Stimulated activated naive CD8-positive, alpha-beta T cell treated with anti-CD3 and anti-CD28 coated beads, Interleukin-15, Interleukin-2, amounts not matched to agents 100 ng/mL and 50 ng/mL, for 24 hours (primary cell): ENCODE results near the gene FHOD1.

ENCODE experiments used
- H3K27ac Mint-ChIP-seq: one replicate; pipeline ENCODE4 v1.8.0; 2021; ENCODE audit warnings: mild to moderate bottlenecking, mixed read lengths
- H3K27me3 Mint-ChIP-seq: one replicate; pipeline ENCODE4 v1.8.0; 2021; ENCODE audit warnings: mixed read lengths
- H3K36me3 Mint-ChIP-seq: one replicate; pipeline ENCODE4 v1.8.0; 2021; ENCODE audit warnings: low read depth, mixed read lengths
- H3K4me1 Mint-ChIP-seq: one replicate; pipeline ENCODE4 v1.8.0; 2021; ENCODE audit warnings: low read depth, mixed read lengths
- H3K4me3 Mint-ChIP-seq: one replicate; pipeline ENCODE4 v1.8.0; 2021; ENCODE audit warnings: mild to moderate bottlenecking, mixed read lengths
- H3K9me3 Mint-ChIP-seq: one replicate; pipeline ENCODE4 v1.8.0; 2021; ENCODE audit warnings: mixed read lengths

The FHOD1 gene

GRCh38 chr16:67260426-67261063 lies 13.3 kb upstream of the FHOD1 start:
- no peaks in the 10 kb centered on the region for H3K36me3 Mint-ChIP-seq
- H3K9me3 Mint-ChIP-seq: no peaks in the 10 kb centered on the region
- H3K27ac Mint-ChIP-seq: no peak overlapping the region
- H3K4me1 Mint-ChIP-seq: no peaks in the 10 kb centered on the region
- H3K4me3 Mint-ChIP-seq: no peak overlapping the region
- H3K27me3 Mint-ChIP-seq: peaks cover 8% of the 10 kb centered on the region

- H3K36me3 Mint-ChIP-seq: no peaks in the 10 kb centered on the region
- peaks cover 8% of the 10 kb centered on the region for H3K27me3 Mint-ChIP-seq
- no peaks in the 10 kb centered on the region for H3K4me1 Mint-ChIP-seq
- no peak overlapping the region for H3K27ac Mint-ChIP-seq
- H3K9me3 Mint-ChIP-seq: no peaks in the 10 kb centered on the region
- no peak overlapping the region for H3K4me3 Mint-ChIP-seq
These were observed 12.4 kb upstream of the FHOD1 start for GRCh38 chr16:67259705-67260104.

GRCh38 chr16:67258161-67258835 lies 11.0 kb upstream of the FHOD1 start:
- no peaks in the 10 kb centered on the region for H3K9me3 Mint-ChIP-seq
- H3K27ac Mint-ChIP-seq: no peak overlapping the region
- H3K27me3 Mint-ChIP-seq: peaks cover 7% of the 10 kb centered on the region
- no peak overlapping the region for H3K4me3 Mint-ChIP-seq
- no peaks in the 10 kb centered on the region for H3K36me3 Mint-ChIP-seq
- no peaks in the 10 kb centered on the region for H3K4me1 Mint-ChIP-seq

DNA sequence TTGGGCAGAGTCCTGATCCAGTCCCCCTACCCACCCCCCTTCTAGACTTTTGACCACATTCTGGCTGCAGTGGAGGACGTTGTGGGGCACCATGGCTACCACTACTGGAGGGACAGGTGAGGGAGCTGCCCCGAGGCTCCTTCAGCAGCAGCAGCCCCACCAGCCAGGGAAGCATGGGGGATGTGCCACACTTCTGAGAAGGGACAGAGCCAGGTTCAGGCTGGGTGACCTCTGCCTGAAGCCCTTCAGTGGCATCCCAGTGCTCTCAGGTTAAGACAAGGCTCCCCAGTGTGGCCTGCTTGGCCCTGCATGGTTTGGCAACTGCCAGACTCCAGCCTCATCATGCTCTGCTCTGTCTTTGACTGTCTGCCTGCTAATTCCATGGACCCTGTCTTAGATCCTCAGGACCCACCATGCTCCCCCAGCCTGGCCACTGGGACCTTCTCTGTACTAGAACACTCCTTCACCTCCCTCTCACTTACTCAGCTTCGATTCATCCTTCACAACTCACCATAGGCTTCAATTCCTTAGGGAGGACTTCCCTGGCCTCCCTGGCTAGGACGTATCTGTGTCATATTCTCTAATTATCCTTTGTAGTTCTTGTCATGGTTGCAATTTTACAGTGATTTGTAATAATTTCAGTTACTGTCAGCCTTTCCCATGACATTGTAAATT lies 10.3 kb upstream of the FHOD1 start:
- H3K27ac Mint-ChIP-seq: no peak overlapping the region
- no peaks in the 10 kb centered on the region for H3K9me3 Mint-ChIP-seq
- no peak overlapping the region for H3K4me3 Mint-ChIP-seq
- no peaks in the 10 kb centered on the region for H3K4me1 Mint-ChIP-seq
- no peaks in the 10 kb centered on the region for H3K36me3 Mint-ChIP-seq
- peaks cover 3% of the 10 kb centered on the region for H3K27me3 Mint-ChIP-seq

GRCh38 chr16:67256701-67257230 lies 9.5 kb upstream of the FHOD1 start:
- Mint-ChIP-seq H3K27ac (no peak overlapping the region), H3K9me3 (no peaks in the 10 kb centered on the region), H3K4me3 (no peak overlapping the region), H3K4me1 (no peaks in the 10 kb centered on the region), H3K36me3 (no peaks in the 10 kb centered on the region), H3K27me3 (peaks cover 4% of the 10 kb centered on the region)

DNA sequence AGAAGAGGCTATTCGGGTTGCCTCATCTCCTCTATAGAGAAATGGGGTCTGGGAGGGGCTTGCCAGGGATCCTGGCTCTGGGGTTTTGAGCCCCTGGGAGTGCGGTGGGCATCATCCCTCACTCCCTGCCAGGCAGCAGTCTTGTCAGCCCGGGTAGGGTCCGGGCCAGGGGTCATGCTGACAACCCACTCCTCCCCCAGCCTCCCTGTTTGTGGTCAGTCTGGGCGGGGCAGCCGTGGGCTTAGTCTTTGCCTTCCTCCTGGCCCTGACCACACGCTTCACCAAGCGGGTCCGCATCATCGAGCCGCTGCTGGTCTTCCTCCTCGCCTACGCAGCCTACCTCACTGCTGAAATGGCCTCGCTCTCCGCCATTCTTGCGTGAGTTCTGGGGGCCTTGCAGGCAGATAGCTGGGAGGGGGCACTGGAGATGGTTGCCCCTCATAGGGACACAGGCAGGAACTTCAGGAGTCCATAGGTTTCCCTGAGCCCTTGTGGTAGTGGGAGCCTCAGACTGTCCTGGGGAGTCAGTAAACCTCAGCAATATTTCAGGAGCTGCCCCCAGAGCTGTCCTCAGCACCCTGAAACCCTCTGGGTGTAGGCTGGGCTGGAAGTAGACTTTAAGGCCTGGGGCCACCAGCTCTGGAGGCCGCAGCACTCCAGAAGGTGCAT lies 8.4 kb upstream of the FHOD1 start:
- H3K36me3 Mint-ChIP-seq: no peaks in the 10 kb centered on the region
- H3K27me3 Mint-ChIP-seq: peaks cover 7% of the 10 kb centered on the region
- no peak overlapping the region for H3K4me3 Mint-ChIP-seq
- no peak overlapping the region for H3K27ac Mint-ChIP-seq
- H3K9me3 Mint-ChIP-seq: no peaks in the 10 kb centered on the region
- no peaks in the 10 kb centered on the region for H3K4me1 Mint-ChIP-seq

- Mint-ChIP-seq H3K9me3 (no peaks in the 10 kb centered on the region), H3K36me3 (no peaks in the 10 kb centered on the region), H3K4me3 (no peak overlapping the region), H3K27me3 (peaks cover 11% of the 10 kb centered on the region), H3K27ac (no peak overlapping the region), H3K4me1 (peaks cover 4% of the 10 kb centered on the region)
These were observed 7.7 kb upstream of the FHOD1 start for GRCh38 chr16:67254801-67255552.

DNA sequence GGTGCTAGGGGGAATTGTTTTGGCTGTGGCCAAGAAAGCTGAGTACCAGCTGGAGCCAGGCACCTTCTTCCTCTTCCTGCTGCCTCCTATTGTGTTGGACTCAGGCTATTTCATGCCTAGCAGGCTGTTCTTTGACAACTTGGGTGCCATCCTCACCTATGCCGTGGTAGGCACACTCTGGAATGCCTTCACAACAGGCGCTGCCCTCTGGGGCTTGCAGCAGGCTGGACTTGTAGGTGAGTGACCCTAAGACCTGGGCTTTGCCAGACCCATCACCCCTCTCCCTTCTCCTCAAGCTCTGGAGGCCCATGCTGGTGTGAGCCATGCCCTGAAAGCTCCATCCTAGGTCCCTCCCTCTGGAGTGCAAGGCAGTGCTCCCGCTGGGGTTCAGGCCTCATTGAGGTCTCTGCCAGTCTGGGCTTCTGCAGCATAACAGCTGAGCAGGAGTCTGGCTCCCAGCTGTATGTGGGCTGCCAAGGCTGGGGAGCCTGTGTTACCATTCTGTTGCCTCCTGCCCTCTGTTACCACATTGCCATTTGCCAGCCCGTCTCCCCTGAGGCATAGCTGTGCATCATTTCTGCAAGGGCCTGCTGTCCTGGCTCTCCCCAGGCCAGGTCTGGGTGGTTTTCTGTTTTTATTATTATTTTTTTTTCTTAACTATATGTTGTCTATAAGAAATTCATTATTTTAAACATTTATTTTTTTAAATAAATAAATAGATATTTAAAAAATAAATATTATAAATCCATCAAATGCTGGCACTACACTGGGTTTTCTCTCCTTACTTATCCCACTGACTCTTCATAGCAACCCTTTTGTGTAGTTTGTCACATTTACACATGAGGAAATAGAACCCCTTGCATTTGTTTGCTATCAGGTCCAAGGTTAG lies 5.6 kb upstream of the FHOD1 start:
- Mint-ChIP-seq H3K9me3 (no peaks in the 10 kb centered on the region), H3K27me3 (peaks cover 12% of the 10 kb centered on the region), H3K4me1 (peaks cover 17% of the 10 kb centered on the region), H3K27ac (no peak overlapping the region), H3K4me3 (no peak overlapping the region), H3K36me3 (no peaks in the 10 kb centered on the region)

DNA sequence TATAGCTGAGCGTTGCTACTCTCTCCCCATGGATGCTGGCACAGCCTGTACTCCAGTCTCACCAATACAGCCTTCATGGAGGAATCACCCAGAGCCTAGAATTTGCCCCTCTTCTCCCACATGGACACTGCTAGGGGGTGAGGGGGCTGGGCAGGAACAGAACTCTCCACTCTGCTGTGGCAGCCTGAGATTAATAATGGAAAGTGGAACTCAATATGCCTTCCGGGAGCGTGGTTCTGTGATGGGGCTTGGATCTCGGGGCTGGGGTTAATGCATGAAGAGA lies 2.7 kb upstream of the FHOD1 start:
- Mint-ChIP-seq H3K27me3 (peaks cover 12% of the 10 kb centered on the region), H3K27ac (peak overlapping the region; percentile 75), H3K4me3 (peak overlapping the region; percentile 85), H3K9me3 (no peaks in the 10 kb centered on the region), H3K4me1 (peaks cover 30% of the 10 kb centered on the region), H3K36me3 (peaks cover 4% of the 10 kb centered on the region)

DNA sequence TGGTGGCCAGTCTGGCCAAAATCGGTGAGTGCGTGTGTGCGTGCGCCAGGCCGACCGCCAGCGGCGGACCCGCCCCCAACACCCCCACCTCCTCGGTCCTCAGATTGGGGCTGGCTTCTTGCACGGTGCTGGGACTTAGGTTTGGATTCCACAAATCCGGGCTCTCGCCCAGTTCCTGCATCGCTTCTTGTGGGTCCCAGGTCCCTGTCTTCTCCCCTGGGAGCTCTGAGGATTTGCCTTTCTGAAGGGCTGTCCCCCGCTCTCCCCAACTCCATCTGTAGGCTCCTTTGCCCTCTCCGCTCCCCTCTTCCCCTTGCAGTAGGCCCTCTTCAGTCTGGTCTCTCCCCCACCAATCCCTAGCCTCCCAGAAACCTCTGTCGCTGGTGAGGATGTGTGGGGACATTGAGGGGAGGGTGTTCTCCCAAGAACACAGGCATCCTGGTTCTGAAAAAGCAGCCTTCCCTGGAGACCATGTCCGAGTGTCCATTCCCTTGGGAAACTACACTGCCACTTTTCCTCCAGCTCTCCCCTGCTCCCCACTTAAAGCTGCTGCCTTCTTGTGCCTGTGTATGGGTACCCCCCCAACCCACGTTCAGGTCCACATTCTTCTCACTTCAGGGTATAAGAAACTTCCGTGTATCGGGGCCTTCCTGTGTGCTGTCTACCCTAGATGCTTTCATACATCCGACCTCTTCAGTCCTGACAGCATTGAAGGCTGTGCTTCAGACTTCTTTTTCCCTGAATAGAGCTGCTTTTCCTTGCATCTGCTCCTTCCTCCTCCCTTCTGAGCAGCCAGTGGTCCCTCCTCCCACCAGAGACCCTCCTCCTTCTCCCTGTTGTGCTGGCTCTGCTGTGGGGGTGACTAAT lies 2.1 kb upstream of the FHOD1 start:
- Mint-ChIP-seq H3K27ac (peak overlapping the region; percentile 75), H3K4me1 (peaks cover 36% of the 10 kb centered on the region), H3K4me3 (peak overlapping the region; percentile 85), H3K27me3 (peaks cover 12% of the 10 kb centered on the region), H3K9me3 (no peaks in the 10 kb centered on the region), H3K36me3 (peaks cover 6% of the 10 kb centered on the region)

DNA sequence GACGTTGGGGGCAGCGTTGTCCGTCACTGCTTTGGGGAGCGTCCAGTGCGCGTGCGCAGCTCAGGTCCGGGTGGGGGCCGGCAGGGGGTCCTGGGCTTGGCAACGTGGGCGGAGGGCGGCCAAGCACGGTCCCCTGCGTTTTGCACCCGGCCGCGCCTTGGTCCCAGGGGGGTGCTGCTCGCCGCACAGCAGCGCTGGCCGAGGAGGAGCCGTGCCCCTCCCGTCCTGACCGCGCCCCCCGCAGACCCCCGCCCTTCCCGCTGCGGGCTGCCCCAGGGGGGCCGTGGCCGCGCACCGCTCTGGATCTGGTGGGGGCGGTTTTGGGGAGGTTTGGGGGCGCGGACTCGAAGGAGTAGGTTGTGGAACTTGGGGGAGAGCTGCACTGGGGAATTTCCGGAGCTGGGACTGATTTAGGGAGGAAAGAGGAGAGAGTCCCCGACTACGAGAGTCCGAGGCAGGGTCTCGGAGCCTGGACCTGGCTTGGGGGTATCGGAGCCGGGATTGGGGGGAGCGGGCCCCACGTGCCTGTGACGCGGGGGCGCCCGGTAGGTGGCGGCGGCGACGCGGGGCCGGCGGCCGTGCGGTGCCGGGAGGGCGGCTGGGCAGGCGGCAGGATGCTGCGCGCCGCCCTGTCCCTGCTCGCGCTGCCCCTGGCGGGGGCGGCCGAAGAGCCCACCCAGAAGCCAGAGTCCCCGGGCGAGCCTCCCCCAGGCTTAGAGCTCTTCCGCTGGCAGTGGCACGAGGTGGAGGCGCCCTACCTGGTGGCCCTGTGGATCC lies 1.3 kb upstream of the FHOD1 start, which contains the start of gene SLC9A5:
TSS of gene SLC9A5 (plus strand) at position 579 of the 777 bp plus-strand sequence. CDS start at position 615, 36 bp downstream.
- Mint-ChIP-seq H3K4me3 (peak within 1 kb of the TSS; percentile 89), H3K4me1 (peaks cover 44% of the 10 kb centered on the region), H3K27me3 (peaks cover 12% of the 10 kb centered on the region), H3K9me3 (no peaks in the 10 kb centered on the region), H3K27ac (peak within 1 kb of the TSS; percentile 88), H3K36me3 (peaks cover 6% of the 10 kb centered on the region)

DNA sequence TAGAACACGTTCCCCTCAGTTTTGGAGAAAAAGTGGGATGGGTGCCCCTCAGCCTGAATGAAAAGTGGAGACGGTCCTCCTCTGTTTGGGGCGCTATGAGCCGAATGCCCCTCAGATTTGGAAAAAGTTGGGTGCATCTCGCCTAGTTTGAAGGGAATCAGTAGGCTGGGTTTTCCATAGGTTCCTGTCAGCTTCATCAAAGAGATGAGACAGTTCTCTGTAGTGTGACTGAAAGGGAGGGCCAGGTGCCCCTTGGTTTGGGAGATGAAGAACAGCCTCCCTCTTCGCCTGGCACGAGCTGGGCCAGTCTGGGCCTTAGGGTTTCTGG lies 756 bp upstream of the FHOD1 start:
- peaks cover 6% of the 10 kb centered on the region for H3K36me3 Mint-ChIP-seq
- peaks cover 49% of the 10 kb centered on the region for H3K4me1 Mint-ChIP-seq
- peak overlapping the region; percentile 88 for H3K27ac Mint-ChIP-seq
- peak overlapping the region; percentile 89 for H3K4me3 Mint-ChIP-seq
- H3K27me3 Mint-ChIP-seq: peaks cover 12% of the 10 kb centered on the region
- H3K9me3 Mint-ChIP-seq: no peaks in the 10 kb centered on the region
